MM.1S (cell line): Measurements from ENCODE around the gene NDRG4.

ENCODE experiments used
- DNase-seq: peaks from one replicate; pipeline ENCODE4 v3.0.0-alpha.2; 2015
- H2AFZ ChIP-seq: fragments of 300-600 bp; sonication (generic); 2 replicates; pipeline ENCODE4 v1.6.0; 2016; ENCODE audit warnings: antibody characterized with exemption, low read length
- H3F3A ChIP-seq: fragments of 300-600 bp; sonication (generic); 2 replicates; pipeline ENCODE4 v1.6.1; 2016; ENCODE audit warnings: mild to moderate bottlenecking, antibody characterized with exemption, low read length, moderate library complexity, mixed read lengths; ENCODE audit not compliant: insufficient read depth
- H3K27ac ChIP-seq: fragments of 300-600 bp; sonication (generic); 2 replicates; pipeline ENCODE4 v1.5.1; 2016; ENCODE audit warnings: mild to moderate bottlenecking, low read length
- H3K27me3 ChIP-seq: fragments of 300-600 bp; sonication (generic); replicated peaks from 2 replicates; pipeline ENCODE4 v1.6.0; 2016; ENCODE audit warnings: low read length; ENCODE audit not compliant: insufficient read depth
- H3K36me3 ChIP-seq: fragments of 300-600 bp; sonication (generic); replicated peaks from 2 replicates; pipeline ENCODE4 v1.6.1; 2016; ENCODE audit warnings: mild to moderate bottlenecking, low read length, mixed read lengths; ENCODE audit not compliant: insufficient read depth
- H3K4me1 ChIP-seq: fragments of 300-600 bp; sonication (generic); 2 replicates; pipeline ENCODE4 v1.6.1; 2016; ENCODE audit warnings: low read length, mixed read lengths
- H3K4me2 ChIP-seq: fragments of 300-600 bp; sonication (generic); 2 replicates; pipeline ENCODE4 v1.6.0; 2016; ENCODE audit warnings: low read depth, low read length
- H3K4me3 ChIP-seq: fragments of 300-600 bp; sonication (generic); 2 replicates; pipeline ENCODE4 v1.5.1; 2016; ENCODE audit warnings: low read length, mixed read lengths
- H3K79me2 ChIP-seq: fragments of 300-600 bp; sonication (generic); 2 replicates; pipeline ENCODE4 v1.6.1; 2016; ENCODE audit warnings: mixed run types, low read length, mixed read lengths
- H3K9ac ChIP-seq: fragments of 300-600 bp; sonication (generic); 2 replicates; pipeline ENCODE4 v1.6.1; 2016; ENCODE audit warnings: low read length, mixed read lengths
- H3K9me2 ChIP-seq: fragments of 300-600 bp; sonication (generic); replicated peaks from 2 replicates; pipeline ENCODE4 v1.6.1; 2016; ENCODE audit warnings: mild to moderate bottlenecking, low read length, mixed read lengths; ENCODE audit not compliant: insufficient read depth
- H3K9me3 ChIP-seq: fragments of 300-600 bp; sonication (generic); replicated peaks from 2 replicates; pipeline ENCODE4 v1.6.1; 2016; ENCODE audit warnings: mild to moderate bottlenecking, low read length, mixed read lengths; ENCODE audit not compliant: insufficient read depth
- H4K20me1 ChIP-seq: fragments of 300-600 bp; sonication (generic); 2 replicates; pipeline ENCODE4 v1.6.1; 2016; ENCODE audit warnings: mild to moderate bottlenecking, low read length, moderate library complexity, mixed read lengths; ENCODE audit not compliant: insufficient read depth
- EZH2 ChIP-seq: fragments of 300-600 bp; sonication (generic); optimal IDR thresholded peaks from 2 replicates; pipeline ENCODE3; 2017; ENCODE audit warnings: low read depth, mild to moderate bottlenecking, antibody characterized with exemption, low read length, mixed read lengths
- EZH2phosphoT487 ChIP-seq: fragments of 300-600 bp; sonication (generic); IDR thresholded peaks from 2 replicates; pipeline ENCODE4 v1.6.1; 2018; ENCODE audit warnings: antibody characterized with exemption, low read length
- TF ChIP-seq, protein P1 (sequence below): fragments of 300-600 bp; sonication (generic); IDR thresholded peaks from 2 replicates; pipeline ENCODE4 v1.5.1; 2016; ENCODE audit warnings: antibody characterized with exemption, low read length, mixed read lengths

Gene NDRG4

DNA sequence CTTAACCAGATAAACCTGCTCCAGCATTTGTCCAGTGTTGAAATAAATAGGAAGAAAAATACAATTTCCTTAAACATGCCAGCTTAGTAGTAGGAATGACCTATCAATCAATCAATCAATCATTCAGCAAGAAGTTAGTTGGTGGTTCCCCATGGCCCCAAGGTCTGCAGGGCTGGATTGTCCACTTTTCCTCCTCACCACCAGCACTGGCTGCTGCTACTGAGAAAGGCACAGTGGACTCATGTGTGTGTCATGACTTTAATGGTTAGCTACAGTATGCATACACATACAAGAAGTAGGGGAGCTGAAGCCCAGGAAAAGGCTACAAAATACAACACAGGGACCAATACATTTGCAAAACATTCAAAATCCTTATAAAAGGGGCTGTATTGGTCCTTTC is 19.8 kb downstream of the NDRG4 start:
- H3K9me3 ChIP-seq = no peaks in the 10 kb centered on the region
- DNase-seq = no peak
- H3K9ac ChIP-seq = no peak overlapping the region
- TF ChIP-seq EZH2phosphoT487 (no peak), EZH2 (no peak)
- TF ChIP-seq, protein P1, sequence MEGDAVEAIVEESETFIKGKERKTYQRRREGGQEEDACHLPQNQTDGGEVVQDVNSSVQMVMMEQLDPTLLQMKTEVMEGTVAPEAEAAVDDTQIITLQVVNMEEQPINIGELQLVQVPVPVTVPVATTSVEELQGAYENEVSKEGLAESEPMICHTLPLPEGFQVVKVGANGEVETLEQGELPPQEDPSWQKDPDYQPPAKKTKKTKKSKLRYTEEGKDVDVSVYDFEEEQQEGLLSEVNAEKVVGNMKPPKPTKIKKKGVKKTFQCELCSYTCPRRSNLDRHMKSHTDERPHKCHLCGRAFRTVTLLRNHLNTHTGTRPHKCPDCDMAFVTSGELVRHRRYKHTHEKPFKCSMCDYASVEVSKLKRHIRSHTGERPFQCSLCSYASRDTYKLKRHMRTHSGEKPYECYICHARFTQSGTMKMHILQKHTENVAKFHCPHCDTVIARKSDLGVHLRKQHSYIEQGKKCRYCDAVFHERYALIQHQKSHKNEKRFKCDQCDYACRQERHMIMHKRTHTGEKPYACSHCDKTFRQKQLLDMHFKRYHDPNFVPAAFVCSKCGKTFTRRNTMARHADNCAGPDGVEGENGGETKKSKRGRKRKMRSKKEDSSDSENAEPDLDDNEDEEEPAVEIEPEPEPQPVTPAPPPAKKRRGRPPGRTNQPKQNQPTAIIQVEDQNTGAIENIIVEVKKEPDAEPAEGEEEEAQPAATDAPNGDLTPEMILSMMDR = no peak
- H3K4me1 ChIP-seq = peaks cover 11% of the 10 kb centered on the region
- no peak overlapping the region for H3K4me2 ChIP-seq
- H3K27me3 ChIP-seq = no peaks in the 10 kb centered on the region
- peaks cover 65% of the 10 kb centered on the region for H3K79me2 ChIP-seq
- peaks cover 10% of the 10 kb centered on the region for H4K20me1 ChIP-seq
- H3K9me2 ChIP-seq = no peaks in the 10 kb centered on the region
- peaks cover 40% of the 10 kb centered on the region for H3K36me3 ChIP-seq
- H3K4me3 ChIP-seq = no peak overlapping the region
- no peak overlapping the region for H2AFZ ChIP-seq
- H3F3A ChIP-seq = peaks cover 19% of the 10 kb centered on the region
- no peak overlapping the region for H3K27ac ChIP-seq

DNA sequence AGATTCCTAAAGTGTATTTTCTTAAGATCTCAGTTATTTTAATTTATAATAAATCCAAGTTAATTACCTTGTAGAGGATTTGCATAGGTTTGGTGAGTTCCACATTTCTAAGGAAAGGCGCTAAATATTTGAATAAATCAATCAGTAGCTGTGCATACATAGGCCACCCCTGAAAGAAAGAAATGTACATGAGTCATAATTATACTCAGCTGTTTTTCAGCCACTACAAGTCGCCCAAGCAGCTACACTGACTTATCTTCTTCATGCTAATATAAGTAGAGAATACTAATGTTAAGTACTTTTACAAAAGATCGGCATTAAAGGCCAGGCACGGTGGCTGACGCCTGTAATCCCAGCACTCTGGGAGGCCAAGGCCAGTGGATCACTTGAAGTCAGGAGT is 30.2 kb downstream of the NDRG4 start:
- no peaks in the 10 kb centered on the region for H3K4me1 ChIP-seq
- no peaks in the 10 kb centered on the region for H4K20me1 ChIP-seq
- no peak overlapping the region for H3K9ac ChIP-seq
- no peaks in the 10 kb centered on the region for H3K9me3 ChIP-seq
- no peaks in the 10 kb centered on the region for H3K27me3 ChIP-seq
- H3K79me2 ChIP-seq = peaks cover 41% of the 10 kb centered on the region
- no peak overlapping the region for H3K4me2 ChIP-seq
- H3K36me3 ChIP-seq = peaks cover 32% of the 10 kb centered on the region; the same call in 1 of the 2 replicates
- DNase-seq = no peak
- no peak overlapping the region for H3K4me3 ChIP-seq
- H3K9me2 ChIP-seq = no peaks in the 10 kb centered on the region
- TF ChIP-seq, protein P1 = no peak
- no peak for TF ChIP-seq EZH2
- no peak for TF ChIP-seq EZH2phosphoT487
- H3F3A ChIP-seq = no peaks in the 10 kb centered on the region; the same call in 1 of the 2 replicates
- no peak overlapping the region for H2AFZ ChIP-seq
- H3K27ac ChIP-seq = no peak overlapping the region

DNA sequence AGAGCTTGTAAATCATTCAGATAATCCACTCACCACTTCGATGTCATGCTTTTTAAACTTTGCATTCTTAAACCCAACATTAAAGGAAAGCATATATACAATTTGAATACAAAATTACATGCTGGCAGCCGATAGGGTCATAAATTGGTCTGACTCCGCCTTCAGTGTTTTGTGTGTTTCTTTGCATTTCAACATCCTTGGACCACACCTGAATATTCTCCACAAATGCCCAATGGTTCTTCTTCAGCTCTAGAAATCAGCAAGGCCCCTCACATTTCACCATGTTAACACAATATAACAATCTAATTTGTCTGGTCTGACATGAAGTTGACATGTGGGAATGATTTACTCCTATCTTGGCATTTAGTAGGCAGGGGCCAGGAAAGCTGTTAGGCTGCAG is 32.5 kb downstream of the NDRG4 start:
- Histone ChIP-seq H4K20me1 (no peaks in the 10 kb centered on the region), H2AFZ (no peak overlapping the region), H3K9ac (no peak overlapping the region), H3K36me3 (peaks cover 42% of the 10 kb centered on the region; the same call in 1 of the 2 replicates), H3K4me3 (no peak overlapping the region), H3K4me2 (no peak overlapping the region), H3K4me1 (no peaks in the 10 kb centered on the region), H3F3A (peaks cover 3% of the 10 kb centered on the region; the same call in 1 of the 2 replicates), H3K9me2 (no peaks in the 10 kb centered on the region), H3K9me3 (no peaks in the 10 kb centered on the region), H3K27me3 (no peaks in the 10 kb centered on the region), H3K27ac (no peak overlapping the region), H3K79me2 (peaks cover 50% of the 10 kb centered on the region)
- no peak for DNase-seq
- TF ChIP-seq EZH2phosphoT487 (no peak), EZH2 (no peak)
- TF ChIP-seq, protein P1 = no peak
